Cardiac muscle cell (in vitro differentiated cells and primary cell): ENCODE results near the gene TBX5. TPM values are rescaled to one million over a fixed set of nuclear protein-coding genes. Genes with fewer than 3 reads are reported as not detected.

Experiments
- DNase-seq, 2 donors: peaks; one replicate each; pipeline versions ENCODE4 v3.0.0 to v3.0.0-alpha.2; 2010 to 2017; ENCODE audit warnings: low read depth in 1 of 2, low spot score in 1 of 2
- H3K27ac ChIP-seq: fragments of 200-600 bp; sonication (generic); 2 replicates; pipeline ENCODE4 v1.5.1; 2016
- H3K27me3 ChIP-seq: fragments of 200-600 bp; sonication (generic); 2 replicates; pipeline ENCODE4 v1.6.0; 2016; ENCODE audit warnings: control low read depth
- H3K36me3 ChIP-seq: fragments of 200-600 bp; sonication (generic); 2 replicates; pipeline ENCODE4 v1.5.1; 2016; ENCODE audit warnings: control low read depth
- H3K4me1 ChIP-seq: fragments of 200-600 bp; sonication (generic); 2 replicates; pipeline ENCODE4 v1.8.1; 2017; ENCODE audit warnings: low read depth, mild to moderate bottlenecking, mixed run types
- H3K4me3 ChIP-seq: fragments of 200-600 bp; sonication (generic); 2 replicates; pipeline ENCODE4 v1.5.1; 2016; ENCODE audit warnings: mild to moderate bottlenecking
- H3K9me3 ChIP-seq: fragments of 200-600 bp; sonication (generic); 2 replicates; pipeline ENCODE4 v1.5.1; 2017; ENCODE audit warnings: low read depth, mild to moderate bottlenecking, control low read depth
- polyA plus RNA-seq: library from polyadenylated mRNA; unstranded; fragments of >200 nt; fragmentation: Nextera tagmentation; extraction: Ambion mirVana; gene quantifications from 2 replicates; pipeline ENCODE4 v1.2.1, GENCODE V29; 2016
- total RNA-seq: library from RNA; depleted of rRNA; stranded (reverse); fragments of >200 nt; gene quantifications from 2 replicates; pipeline ENCODE4 v1.2.3, GENCODE V29; 2016
- TF ChIP-seq, protein P1 (sequence below): IDR thresholded peaks from 2 replicates; pipeline ENCODE4 v1.5.1; 2012; ENCODE audit warnings: low read depth, mild to moderate bottlenecking, low read length

The TBX5 gene
- total and polyA plus RNA-seq, 2 experiments from 2014 or later: 83.3 to 109 TPM

DNA sequence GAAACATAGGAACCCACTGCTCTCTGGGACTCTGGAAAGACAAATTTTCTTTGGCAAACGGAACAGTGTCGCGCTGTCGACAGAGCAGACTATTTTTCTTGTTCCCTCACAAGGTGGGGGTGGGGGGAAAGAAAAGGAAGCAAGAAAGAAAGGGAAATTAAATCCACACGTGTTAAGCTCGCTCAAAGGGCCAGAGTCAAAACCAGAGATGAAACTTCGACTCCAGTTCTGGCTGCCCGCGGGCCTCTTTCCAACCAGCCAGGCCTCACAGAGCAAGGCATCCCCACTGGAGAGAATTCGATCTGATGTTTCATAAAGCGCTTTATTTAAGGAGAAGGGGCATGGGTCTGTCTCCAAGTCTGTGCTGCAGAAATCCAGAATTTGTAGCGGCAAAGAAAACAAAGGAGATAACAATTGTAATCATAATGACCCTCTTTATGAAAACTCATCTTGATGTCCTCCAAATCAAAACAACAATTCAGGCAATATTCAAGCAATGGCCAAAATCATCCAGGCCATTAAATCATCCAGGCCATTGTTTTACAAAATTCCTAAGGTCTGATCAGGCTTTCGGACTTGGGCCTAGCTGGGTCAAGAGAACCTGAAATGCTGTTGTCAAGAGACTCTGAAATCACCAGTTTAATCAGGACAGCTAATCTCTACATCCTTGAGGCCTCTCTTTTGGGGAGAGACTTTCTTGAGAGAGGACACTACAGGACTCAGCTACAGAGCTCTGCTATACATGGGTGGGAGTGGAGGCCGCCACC, 5.3 kb upstream of the TBX5 start:
- Histone ChIP-seq H3K27me3 (peaks cover 93% of the 10 kb centered on the region), H3K4me3 (no peak overlapping the region), H3K27ac (no peak overlapping the region), H3K4me1 (peaks cover 54% of the 10 kb centered on the region), H3K36me3 (no peaks in the 10 kb centered on the region), H3K9me3 (no peaks in the 10 kb centered on the region)
- TF ChIP-seq, protein P1, sequence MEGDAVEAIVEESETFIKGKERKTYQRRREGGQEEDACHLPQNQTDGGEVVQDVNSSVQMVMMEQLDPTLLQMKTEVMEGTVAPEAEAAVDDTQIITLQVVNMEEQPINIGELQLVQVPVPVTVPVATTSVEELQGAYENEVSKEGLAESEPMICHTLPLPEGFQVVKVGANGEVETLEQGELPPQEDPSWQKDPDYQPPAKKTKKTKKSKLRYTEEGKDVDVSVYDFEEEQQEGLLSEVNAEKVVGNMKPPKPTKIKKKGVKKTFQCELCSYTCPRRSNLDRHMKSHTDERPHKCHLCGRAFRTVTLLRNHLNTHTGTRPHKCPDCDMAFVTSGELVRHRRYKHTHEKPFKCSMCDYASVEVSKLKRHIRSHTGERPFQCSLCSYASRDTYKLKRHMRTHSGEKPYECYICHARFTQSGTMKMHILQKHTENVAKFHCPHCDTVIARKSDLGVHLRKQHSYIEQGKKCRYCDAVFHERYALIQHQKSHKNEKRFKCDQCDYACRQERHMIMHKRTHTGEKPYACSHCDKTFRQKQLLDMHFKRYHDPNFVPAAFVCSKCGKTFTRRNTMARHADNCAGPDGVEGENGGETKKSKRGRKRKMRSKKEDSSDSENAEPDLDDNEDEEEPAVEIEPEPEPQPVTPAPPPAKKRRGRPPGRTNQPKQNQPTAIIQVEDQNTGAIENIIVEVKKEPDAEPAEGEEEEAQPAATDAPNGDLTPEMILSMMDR: no peak
- no peak for DNase-seq

- Histone ChIP-seq H3K27ac (no peak overlapping the region), H3K4me3 (peak overlapping the region; percentile 97), H3K9me3 (no peaks in the 10 kb centered on the region), H3K36me3 (no peaks in the 10 kb centered on the region), H3K4me1 (peaks cover 42% of the 10 kb centered on the region), H3K27me3 (peaks cover 98% of the 10 kb centered on the region)
- TF ChIP-seq, protein P1: no peak
- DNase-seq: no peak
Observed at GRCh38 chr12:114409852-114410600, 4.1 kb upstream of the TBX5 start.

DNA sequence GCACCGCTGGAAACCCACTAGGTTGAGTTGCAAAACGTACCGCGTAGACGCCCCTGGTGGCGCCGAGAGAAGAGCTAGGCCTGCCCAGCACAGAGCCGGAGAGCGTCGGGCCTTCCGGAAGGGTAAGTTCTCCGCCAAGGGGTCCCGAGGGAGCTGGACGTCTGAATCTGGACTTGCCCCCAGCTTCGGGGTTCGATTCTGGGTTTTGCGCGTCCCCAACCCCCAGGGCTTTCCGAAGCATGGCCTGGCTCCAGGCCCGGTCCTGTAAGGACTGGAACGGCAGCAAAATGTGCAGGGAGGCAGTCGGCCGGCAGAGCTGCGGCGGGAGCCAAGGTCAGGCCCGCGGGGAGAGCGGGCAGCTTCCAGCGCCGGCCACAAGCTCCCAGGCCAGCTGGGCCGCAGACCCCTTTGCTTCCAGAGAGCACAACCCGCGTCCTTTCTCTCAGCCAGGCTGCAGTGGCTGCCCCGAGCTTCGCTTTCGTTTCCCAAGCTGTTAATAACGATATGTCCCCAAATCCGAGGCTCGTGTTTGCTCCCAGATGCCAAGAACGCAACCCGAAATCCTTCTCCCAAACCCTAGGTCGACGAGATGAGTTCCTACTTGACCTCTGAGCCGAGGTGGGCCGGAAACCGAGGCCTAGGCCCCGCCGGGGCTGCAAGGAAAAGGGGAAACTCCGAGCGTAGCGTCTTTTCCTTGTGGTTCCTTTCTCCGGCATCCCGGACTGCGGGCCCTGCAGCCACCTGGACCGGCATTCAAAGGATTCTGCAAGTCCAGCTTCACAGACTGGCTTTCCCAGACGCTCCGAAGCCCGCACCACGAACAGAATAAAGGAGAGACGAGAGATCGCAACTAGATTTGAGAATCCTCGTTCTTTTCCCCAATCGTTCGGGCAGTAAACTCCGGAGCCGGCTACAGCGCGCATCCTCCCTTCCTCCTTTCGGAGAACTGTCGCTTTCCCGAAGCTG, 3.2 kb upstream of the TBX5 start:
- Histone ChIP-seq H3K4me3 (peak overlapping the region; percentile 97), H3K27ac (no peak overlapping the region), H3K36me3 (no peaks in the 10 kb centered on the region), H3K4me1 (peaks cover 34% of the 10 kb centered on the region), H3K27me3 (peaks cover 92% of the 10 kb centered on the region), H3K9me3 (no peaks in the 10 kb centered on the region)
- TF ChIP-seq, protein P1: peak; percentile 24
- DNase-seq: peak in 1 of 2 donors; percentile 81

- H3K4me3 ChIP-seq: peak overlapping the region; percentile 97
- H3K36me3 ChIP-seq: no peaks in the 10 kb centered on the region
- H3K4me1 ChIP-seq: peaks cover 28% of the 10 kb centered on the region
- H3K27ac ChIP-seq: no peak overlapping the region
- TF ChIP-seq, protein P1: no peak
- DNase-seq: peak in 1 of 2 donors; percentile 42
- peaks cover 87% of the 10 kb centered on the region for H3K27me3 ChIP-seq
- H3K9me3 ChIP-seq: no peaks in the 10 kb centered on the region
Observed at GRCh38 chr12:114408471-114408885, 2.5 kb upstream of the TBX5 start.

- H3K27ac ChIP-seq: peak overlapping the region; percentile 93
- DNase-seq: peak in 1 of 2 donors; percentile 54
- TF ChIP-seq, protein P1: no peak
- peaks cover 87% of the 10 kb centered on the region for H3K27me3 ChIP-seq
- H3K4me3 ChIP-seq: peak overlapping the region; percentile 97
- H3K4me1 ChIP-seq: peaks cover 23% of the 10 kb centered on the region
- no peaks in the 10 kb centered on the region for H3K9me3 ChIP-seq
- no peaks in the 10 kb centered on the region for H3K36me3 ChIP-seq
Observed at GRCh38 chr12:114407842-114408411, 2.0 kb upstream of the TBX5 start.
